ENCODE measurements around the gene CPVL.

DNA sequence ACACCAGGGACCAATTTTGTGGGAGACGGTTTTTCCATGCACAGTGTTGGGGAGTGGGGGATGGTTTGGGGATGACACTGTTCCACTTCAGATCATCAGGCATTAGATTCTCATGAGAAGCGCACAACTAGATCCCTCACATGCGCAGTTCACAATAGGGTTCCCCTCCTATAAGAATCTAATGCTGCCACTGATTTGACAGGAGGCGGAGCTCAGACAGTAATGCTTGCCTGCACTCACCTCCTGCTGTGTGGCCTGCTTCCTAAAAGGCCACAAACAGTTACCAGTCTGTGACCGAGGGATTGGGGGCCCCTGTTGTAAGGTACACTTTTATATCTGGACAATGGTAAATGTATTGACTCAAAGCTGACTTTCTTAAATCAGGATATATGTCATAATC, 142.6 kb downstream of the CPVL start:
- TF ChIP-seq, protein P1, sequence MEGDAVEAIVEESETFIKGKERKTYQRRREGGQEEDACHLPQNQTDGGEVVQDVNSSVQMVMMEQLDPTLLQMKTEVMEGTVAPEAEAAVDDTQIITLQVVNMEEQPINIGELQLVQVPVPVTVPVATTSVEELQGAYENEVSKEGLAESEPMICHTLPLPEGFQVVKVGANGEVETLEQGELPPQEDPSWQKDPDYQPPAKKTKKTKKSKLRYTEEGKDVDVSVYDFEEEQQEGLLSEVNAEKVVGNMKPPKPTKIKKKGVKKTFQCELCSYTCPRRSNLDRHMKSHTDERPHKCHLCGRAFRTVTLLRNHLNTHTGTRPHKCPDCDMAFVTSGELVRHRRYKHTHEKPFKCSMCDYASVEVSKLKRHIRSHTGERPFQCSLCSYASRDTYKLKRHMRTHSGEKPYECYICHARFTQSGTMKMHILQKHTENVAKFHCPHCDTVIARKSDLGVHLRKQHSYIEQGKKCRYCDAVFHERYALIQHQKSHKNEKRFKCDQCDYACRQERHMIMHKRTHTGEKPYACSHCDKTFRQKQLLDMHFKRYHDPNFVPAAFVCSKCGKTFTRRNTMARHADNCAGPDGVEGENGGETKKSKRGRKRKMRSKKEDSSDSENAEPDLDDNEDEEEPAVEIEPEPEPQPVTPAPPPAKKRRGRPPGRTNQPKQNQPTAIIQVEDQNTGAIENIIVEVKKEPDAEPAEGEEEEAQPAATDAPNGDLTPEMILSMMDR (IDR thresholded peaks at IDR 0.05; ENCODE audit: insufficient read depth, low read depth, low read length): no peak
- no peak for TF ChIP-seq EZH2 (IDR thresholded peaks at IDR 0.05; ENCODE audit: insufficient read depth, low read length)
